ENCODE measurements around the gene CEP112. TPM values are rescaled to one million over a fixed set of nuclear protein-coding genes. Genes with fewer than 3 reads are reported as not detected.

The CEP112 gene
- total and polyA plus RNA-seq, 2 of the 4 experiments (the other 2 are of a cell fraction) = 2.5 to 5.6 TPM

DNA sequence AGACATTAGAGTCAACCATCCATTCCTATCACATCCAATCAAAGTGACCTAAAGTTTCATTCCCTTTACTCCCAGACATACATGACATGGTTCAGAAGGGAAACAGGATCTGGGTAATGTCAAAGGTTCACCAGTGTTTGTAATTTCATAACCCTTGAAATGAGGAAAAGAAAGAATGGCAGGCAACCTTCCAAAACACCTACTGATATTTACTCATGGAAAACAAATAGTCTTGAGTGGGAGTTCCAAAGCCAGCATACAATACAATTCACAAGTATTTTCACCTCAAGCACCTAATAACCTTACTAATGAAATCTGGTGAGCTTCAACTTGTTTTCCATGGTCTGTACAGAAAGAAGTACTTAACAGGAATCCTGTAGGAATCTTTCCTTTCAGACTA lies 557.9 kb downstream of the CEP112 start:
- Histone ChIP-seq H3K4me2 (ENCODE audit: low read depth, low read length) (no peak overlapping the region), H3K27ac (ENCODE audit: insufficient read depth, low read length) (no peak overlapping the region), H4K20me1 (ENCODE audit: insufficient read depth, low read length) (no peaks in the 10 kb centered on the region), H2BK5ac (ENCODE audit: low read depth, low read length, poor library complexity, severe bottlenecking) (no peak overlapping the region), H3K18ac (ENCODE audit: low read depth, low read length) (no peak overlapping the region), H2AK5ac (ENCODE audit: low read depth, low read length) (no peak overlapping the region), H3K4me3 (ENCODE audit: insufficient read depth, low read depth, low read length) (no peak overlapping the region), H3K79me1 (ENCODE audit: low read depth in 1 of 2, low read length in 2 of 2) (no peaks in the 10 kb centered on the region), H2BK15ac (ENCODE audit: low read depth, low read length) (no peak overlapping the region), H4K8ac (ENCODE audit: low read depth in 2 of 2, low read length in 2 of 2) (no peak overlapping the region), H3K27me3 (ENCODE audit: control insufficient read depth, insufficient read depth, low read length) (peaks cover 4% of the 10 kb centered on the region; the same call in 1 of the 2 replicates), H3K4me1 (ENCODE audit: control insufficient read depth, insufficient read depth, low read length) (peaks cover 5% of the 10 kb centered on the region; the same call in 1 of the 2 replicates), H3K9me1 (ENCODE audit: insufficient read depth, low read length) (no peaks in the 10 kb centered on the region), H3K9ac (ENCODE audit: low read depth, low read length) (no peak overlapping the region), H3K4ac (ENCODE audit: low read depth, low read length) (no peak overlapping the region), H4K91ac (ENCODE audit: insufficient read depth, low read depth, low read length) (no peak overlapping the region), H3K14ac (replicated peaks; ENCODE audit: low read depth, low read length) (no peak overlapping the region), H2AK9ac (replicated peaks; ENCODE audit: low read depth, low read length, poor library complexity) (no peak overlapping the region), H3K56ac (ENCODE audit: extremely low read depth, insufficient read depth, low read length) (no peak overlapping the region), H2BK120ac (ENCODE audit: low read depth, low read length) (no peak overlapping the region), H4K5ac (ENCODE audit: low read depth, low read length) (no peak overlapping the region), H3K23ac (ENCODE audit: low read depth, low read length) (no peak overlapping the region), H3K36me3 (ENCODE audit: control insufficient read depth, insufficient read depth, low read length) (no peaks in the 10 kb centered on the region), H2AFZ (replicated peaks; ENCODE audit: low read length, poor library complexity) (no peak overlapping the region), H2BK20ac (ENCODE audit: low read depth, low read length) (no peak overlapping the region), H3K9me3 (ENCODE audit: control insufficient read depth, insufficient read depth, low read length) (no peaks in the 10 kb centered on the region)
- BruUV-seq (replicated peaks) = no TSS peak
- ChIA-PET POLR2A (ENCODE audit: unreplicated experiment) (no interaction called here), CTCF (no interaction called here)
- DNase-seq = no peak
- ATAC-seq (ENCODE audit: low read depth) = no peak
- dilution Hi-C loops (cut with HindIII; ENCODE audit: low sequenced_read_pairs, unreplicated experiment) (no loop called here), in situ Hi-C loops (cut with MboI; ENCODE audit: low sequenced_read_pairs) (no loop called here), intact Hi-C loops (cut with micrococcal nuclease) (no loop called here)
- TF ChIP-seq FOS (IDR thresholded peaks at IDR 0.05; ENCODE audit: low read depth, low read length) = no peak
- TF ChIP-seq, protein P1, sequence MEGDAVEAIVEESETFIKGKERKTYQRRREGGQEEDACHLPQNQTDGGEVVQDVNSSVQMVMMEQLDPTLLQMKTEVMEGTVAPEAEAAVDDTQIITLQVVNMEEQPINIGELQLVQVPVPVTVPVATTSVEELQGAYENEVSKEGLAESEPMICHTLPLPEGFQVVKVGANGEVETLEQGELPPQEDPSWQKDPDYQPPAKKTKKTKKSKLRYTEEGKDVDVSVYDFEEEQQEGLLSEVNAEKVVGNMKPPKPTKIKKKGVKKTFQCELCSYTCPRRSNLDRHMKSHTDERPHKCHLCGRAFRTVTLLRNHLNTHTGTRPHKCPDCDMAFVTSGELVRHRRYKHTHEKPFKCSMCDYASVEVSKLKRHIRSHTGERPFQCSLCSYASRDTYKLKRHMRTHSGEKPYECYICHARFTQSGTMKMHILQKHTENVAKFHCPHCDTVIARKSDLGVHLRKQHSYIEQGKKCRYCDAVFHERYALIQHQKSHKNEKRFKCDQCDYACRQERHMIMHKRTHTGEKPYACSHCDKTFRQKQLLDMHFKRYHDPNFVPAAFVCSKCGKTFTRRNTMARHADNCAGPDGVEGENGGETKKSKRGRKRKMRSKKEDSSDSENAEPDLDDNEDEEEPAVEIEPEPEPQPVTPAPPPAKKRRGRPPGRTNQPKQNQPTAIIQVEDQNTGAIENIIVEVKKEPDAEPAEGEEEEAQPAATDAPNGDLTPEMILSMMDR (conservative IDR thresholded peaks at IDR 0.05; ENCODE audit: low read depth, low read length) = no peak

Data from IMR-90 (cell line).